Glomerular visceral epithelial cell (primary cell): ENCODE data around the gene TPBGL.

Source experiments
- DNase-seq: peaks from one replicate; pipeline ENCODE4 v3.0.0-alpha.2; 2016; ENCODE audit errors: extremely low spot score

Gene TPBGL

GRCh38 chr11:75240311-75241035 lies at the start of gene TPBGL:
TPBGL (plus strand) TSS chr11:75240774; CDS start chr11:75241050, 276 bp downstream.
- no peak for DNase-seq

- peak; percentile 9 for DNase-seq
Observed at GRCh38 chr11:75191330-75191717, 49.2 kb upstream of the TPBGL start.

GRCh38 chr11:75193271-75193670 lies 47.3 kb upstream of the TPBGL start:
- DNase-seq, result no peak

- no peak for DNase-seq
Observed at GRCh38 chr11:75193711-75194110, 46.9 kb upstream of the TPBGL start.

- DNase-seq, result no peak
Observed at GRCh38 chr11:75194147-75194546, 46.4 kb upstream of the TPBGL start.

- no peak for DNase-seq
Observed at GRCh38 chr11:75195167-75195962, 45.2 kb upstream of the TPBGL start.

- DNase-seq, result peak; percentile 7
Observed at GRCh38 chr11:75196426-75196825, 44.1 kb upstream of the TPBGL start.

- DNase-seq, result no peak
Observed at GRCh38 chr11:75197512-75198277, 42.9 kb upstream of the TPBGL start.

- DNase-seq, result no peak
Observed at GRCh38 chr11:75198278-75198973, 42.1 kb upstream of the TPBGL start.

- no peak for DNase-seq
Observed at GRCh38 chr11:75199412-75199955, 41.1 kb upstream of the TPBGL start.

GRCh38 chr11:75200051-75200450 lies 40.5 kb upstream of the TPBGL start:
- DNase-seq, result no peak

GRCh38 chr11:75200531-75200930 lies 40.0 kb upstream of the TPBGL start:
- no peak for DNase-seq

- no peak for DNase-seq
Observed at GRCh38 chr11:75201771-75202170, 38.8 kb upstream of the TPBGL start.

GRCh38 chr11:75202195-75202594 lies 38.4 kb upstream of the TPBGL start:
- no peak for DNase-seq

- no peak for DNase-seq
Observed at GRCh38 chr11:75203138-75203537, 37.4 kb upstream of the TPBGL start.

- DNase-seq, result no peak
Observed at GRCh38 chr11:75203641-75204011, 36.9 kb upstream of the TPBGL start.

- no peak for DNase-seq
Observed at GRCh38 chr11:75204012-75204674, 36.4 kb upstream of the TPBGL start.

GRCh38 chr11:75204685-75205563 lies 35.6 kb upstream of the TPBGL start:
- DNase-seq, result peak; percentile 87

- DNase-seq, result no peak
Observed at GRCh38 chr11:75205564-75206020, 35.0 kb upstream of the TPBGL start.

- DNase-seq, result no peak
Observed at GRCh38 chr11:75208446-75208845, 32.1 kb upstream of the TPBGL start.
